Measurements from ENCODE around the gene PDIA5.
A peak's percentile ranks its signal among the peaks of the same experiment; 100 is the strongest.

The PDIA5 gene

DNA sequence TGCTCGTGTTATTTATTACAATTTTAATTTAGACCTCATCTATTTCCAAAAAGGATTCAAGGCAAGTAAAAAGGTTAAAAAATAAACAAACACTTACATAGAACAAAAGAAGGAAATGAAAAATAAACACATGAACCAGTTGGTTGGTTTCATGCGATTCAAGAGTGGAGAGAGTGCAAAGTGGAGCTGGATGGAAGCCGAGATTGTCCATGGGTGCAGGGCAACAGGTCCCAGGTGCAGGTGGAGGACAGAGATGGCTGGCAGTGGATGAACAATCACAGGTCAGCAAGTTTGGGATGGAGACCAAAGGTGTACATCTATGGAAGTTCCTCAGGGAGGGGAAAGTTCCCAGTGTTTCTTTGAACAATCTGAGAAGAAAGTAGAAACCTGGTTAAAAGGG lies 27.6 kb upstream of the PDIA5 start:
- DNase-seq (ENCODE audit: insufficient read length, low spot score), result no peak

DNA sequence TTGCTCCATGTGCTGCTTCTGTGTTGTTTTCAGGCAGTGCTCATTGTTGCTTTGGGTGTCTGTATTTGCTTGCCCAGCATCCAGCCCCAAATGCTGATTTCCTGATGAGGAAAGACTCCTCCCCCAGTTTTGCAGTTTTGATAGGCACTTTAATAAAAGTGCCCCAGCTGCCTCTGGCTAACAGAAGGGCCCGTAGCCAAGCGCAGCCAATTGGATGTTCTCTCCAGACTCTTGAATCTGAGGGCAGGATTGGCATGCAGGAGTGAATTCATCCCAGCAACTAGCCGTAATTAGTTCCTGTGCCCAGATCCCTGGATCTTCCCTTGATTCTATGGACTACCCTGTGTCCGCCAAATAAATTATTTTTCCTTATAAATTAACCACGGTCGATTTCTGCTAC lies 24.4 kb upstream of the PDIA5 start:
- no peak for DNase-seq (ENCODE audit: insufficient read length, low spot score)
- no peak for FAIRE-seq

More for the DNA sequence above, 27.6 kb upstream of the PDIA5 start:
- FAIRE-seq, result no peak

DNA sequence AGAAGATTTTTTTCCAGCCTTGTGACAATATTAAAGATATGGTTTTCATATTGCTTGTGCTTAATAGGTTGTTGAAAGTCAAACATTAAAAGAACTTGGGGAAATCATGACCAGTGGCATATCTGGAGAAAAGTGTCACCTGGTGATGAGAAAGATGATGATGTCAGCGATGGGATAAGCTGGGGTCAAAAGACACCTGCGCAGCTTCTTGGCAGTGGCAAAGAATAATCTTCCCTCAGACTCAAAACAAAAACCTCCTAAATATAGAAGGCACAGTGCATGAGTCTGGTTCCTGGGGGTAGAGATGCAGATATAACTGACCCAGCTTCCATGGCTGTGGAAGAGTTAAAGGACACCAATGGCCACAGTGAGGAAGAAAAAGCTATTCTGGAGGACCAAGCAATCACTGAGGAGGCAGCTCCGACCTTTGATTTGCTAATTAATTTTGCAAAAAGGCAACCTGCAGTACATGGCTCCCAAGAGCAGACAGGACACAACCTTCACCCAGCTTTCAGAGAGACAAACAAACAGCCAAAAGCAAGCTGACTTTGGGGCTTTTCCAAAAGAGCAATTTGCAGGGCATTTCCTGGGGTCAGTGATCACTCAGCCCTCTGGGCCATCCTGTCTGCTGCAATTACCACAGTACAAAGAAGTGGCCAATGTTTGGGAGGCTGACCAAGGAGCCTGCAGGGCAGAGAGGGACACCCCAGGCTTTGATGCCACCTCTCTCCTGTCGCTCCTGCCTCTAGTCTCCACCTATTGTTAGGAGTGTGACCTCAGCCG lies 21.7 kb upstream of the PDIA5 start:
- FAIRE-seq (no peak), DNase-seq (ENCODE audit: insufficient read length, low spot score) (no peak)

DNA sequence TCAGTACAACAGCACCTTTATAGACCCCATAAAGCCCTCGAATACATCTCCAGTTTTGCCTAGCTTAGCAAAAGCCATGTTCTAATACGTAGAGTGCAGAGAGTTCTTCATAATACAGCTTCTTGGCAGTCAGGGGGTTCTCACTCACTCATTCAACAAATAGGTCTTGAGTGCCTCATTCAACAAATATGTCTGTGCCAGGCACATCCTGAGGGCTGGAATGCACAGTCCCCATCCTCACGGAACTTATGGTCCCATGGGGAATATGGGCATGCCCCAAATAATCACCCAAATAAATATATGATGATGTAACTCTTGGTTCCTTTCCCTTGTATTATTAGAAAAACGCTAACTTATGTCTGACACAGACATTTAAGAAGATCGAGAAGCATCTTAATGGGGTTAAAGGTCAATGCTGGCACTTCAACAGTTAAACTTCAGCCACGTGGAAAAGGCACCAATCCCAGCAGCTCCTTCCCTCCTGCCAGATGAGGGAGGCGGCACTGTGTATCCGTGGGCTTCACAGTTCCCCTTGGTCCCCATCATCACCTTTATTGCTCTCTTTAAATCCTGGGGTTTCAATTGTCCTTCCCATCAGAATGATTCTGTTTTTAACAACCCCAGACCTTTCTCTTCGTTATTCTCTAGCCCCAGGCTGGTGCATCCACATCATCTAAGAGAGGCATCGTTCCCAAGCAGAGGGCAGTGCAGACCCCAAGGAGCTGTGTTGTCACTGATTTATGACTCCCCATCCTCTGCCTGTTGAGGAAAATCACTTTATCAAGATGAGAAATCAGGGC lies 20.4 kb upstream of the PDIA5 start:
- FAIRE-seq (no peak), DNase-seq (ENCODE audit: insufficient read length, low spot score) (no peak)

DNA sequence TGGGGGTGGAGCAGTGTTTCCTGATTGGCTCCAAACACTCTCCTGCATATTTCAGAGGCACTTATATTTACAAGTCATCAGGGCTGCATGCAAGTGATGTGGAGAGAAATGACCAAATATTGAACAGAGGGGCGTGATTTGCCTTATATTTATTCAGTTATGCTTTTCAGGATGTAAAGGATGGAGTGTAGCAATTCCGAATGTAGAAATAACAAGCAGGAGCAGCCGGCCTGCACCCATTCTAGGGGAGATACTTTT lies 19.8 kb upstream of the PDIA5 start:
- FAIRE-seq (no peak), DNase-seq (ENCODE audit: insufficient read length, low spot score) (no peak)

DNA sequence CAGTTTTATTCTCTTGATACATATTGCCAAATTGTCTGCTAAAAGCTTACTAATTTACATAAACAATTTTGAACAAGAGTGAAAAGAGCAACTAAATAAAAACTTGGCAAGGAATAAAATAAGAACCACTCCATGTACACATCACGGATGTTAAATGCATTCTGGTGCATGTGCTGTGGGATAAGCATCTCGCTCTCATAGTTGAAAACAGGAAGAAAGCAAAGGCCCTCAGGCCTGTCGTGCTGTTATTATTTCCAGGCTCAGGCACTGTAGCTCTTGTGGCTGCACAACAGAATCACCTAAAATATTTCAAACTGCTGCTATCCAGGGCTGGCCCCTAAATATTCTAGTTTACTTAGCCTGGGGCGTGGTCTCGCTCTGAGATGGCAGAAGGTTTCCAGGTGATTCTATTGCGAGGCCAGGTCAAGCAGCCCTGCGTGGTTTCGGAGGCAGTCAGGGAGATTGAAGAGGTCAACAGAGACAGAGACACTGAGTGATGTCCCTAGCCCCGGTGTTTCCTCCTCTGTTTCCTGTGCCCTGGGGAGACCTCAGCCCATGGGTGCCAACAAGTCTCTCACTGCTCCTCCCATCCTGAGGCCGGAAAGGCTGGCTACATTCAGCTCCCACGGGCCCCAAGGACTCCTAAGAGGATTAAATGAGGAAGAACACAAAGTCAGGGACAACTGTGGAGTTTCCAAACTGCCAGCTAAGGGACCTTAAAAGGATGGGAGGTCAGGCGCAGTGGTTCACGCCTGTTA lies 18.2 kb upstream of the PDIA5 start:
- no peak for DNase-seq (ENCODE audit: insufficient read length, low spot score)
- no peak for FAIRE-seq

DNA sequence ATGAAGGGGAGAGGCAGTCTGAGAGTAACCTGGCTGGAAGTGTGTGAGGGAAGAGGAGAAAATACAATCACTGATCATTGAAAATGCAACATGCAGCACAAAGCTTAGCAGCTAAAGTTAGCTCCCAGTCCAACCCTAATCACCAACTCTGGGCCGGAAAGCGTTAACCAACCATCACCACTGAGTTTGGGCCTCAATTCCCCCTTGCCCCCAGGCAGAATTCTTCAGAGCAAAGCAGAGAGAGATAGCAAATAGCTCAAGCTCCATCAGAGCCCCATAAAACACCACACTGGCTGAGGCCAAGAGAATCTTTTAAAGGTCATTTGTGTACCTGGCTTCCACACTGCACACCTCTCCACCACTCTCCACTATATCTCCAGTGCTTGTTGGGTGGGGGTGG lies 16.2 kb upstream of the PDIA5 start:
- no peak for DNase-seq (ENCODE audit: insufficient read length, low spot score)
- FAIRE-seq, result no peak

DNA sequence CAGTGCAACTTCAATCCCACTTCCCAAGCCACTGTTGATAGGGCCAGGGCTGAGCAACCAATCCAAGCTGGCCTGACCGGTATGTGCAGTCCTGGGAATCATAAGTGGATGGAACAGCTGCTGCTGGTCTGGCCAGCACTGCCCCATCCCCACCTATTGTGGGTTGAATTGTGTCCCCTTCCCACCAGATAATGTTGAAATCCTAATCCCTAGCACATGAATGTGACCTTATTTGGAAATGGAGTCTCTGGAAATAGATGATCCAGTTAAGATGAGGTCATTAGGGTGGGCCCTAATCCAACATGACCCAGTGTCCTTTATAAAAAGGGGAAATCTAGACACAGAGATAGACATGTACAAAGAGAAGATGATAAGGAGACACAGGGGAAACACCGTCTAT lies 13.7 kb upstream of the PDIA5 start:
- FAIRE-seq (no peak), DNase-seq (ENCODE audit: insufficient read length, low spot score) (no peak)

DNA sequence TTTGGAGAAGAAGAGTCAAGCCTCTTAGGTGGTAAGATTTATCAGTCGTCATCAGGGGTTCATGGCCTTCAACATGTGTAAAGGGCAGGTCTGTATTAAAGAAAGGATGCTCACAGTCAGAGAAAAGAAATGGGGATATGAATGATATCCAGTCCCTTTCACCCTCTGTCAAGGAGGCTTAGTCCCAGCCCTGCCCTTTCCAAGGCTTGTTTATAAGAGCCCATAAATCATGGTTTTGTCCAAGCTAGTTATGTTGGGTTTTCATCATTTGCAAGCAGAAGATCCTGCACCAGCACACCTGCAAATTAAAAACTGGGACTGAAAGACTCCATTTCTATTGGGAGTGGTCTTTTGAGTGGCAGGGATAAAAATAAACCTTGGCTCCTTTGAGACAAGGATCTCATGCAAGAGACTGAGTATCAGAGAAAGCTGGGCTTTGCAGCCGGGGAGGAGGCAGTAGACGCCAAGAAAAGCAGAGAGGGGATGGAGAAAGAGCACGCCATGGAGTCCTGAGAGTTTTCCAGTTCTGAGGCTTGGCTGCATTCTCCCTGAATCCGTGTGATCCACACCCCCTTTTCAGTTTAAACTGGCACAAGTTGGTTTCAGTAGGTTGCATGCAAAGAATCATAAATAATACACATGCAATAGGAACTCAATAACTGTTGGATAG lies 12.6 kb upstream of the PDIA5 start:
- FAIRE-seq (no peak), DNase-seq (ENCODE audit: insufficient read length, low spot score) (no peak)

DNA sequence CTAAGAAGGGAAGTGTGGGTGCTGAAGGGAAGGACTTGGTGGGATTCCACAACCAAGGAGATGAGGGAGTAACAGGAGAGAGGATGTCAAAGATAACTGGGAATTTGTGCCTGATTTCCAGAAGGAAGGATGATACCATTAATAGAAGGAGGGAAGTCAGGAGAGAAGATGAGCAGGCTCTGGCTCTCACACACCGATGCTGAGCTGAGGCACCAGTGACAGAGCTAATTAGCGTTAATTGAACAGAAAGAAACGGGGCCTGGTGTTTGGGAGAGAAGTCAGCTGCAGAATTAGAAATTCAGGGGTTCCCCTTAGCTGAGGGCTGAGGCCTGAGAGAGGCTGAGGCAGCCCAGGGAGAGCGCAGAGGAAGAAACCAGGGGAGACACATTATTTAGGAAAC lies 11.9 kb upstream of the PDIA5 start:
- DNase-seq (ENCODE audit: insufficient read length, low spot score) (no peak), FAIRE-seq (no peak)

DNA sequence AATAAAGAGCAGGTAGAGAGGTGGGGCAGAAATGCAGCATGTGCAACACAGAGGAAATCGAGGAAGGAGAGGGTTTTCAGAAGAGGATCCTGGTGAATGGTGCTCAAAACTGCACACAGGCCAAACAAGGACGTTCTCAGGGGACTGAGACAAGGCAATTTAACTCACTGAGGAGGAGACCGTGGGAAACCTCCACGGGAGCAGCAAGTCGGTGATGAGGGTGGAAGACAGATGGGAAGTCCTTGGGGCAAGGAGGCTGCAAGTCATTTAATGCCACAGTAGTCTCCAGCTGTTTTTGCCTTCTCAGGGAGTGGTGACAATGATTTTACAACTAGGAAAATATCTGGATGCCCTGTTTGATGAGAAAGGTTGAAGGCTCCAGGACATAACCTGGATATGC lies 11.5 kb upstream of the PDIA5 start:
- FAIRE-seq (no peak), DNase-seq (ENCODE audit: insufficient read length, low spot score) (no peak)

DNA sequence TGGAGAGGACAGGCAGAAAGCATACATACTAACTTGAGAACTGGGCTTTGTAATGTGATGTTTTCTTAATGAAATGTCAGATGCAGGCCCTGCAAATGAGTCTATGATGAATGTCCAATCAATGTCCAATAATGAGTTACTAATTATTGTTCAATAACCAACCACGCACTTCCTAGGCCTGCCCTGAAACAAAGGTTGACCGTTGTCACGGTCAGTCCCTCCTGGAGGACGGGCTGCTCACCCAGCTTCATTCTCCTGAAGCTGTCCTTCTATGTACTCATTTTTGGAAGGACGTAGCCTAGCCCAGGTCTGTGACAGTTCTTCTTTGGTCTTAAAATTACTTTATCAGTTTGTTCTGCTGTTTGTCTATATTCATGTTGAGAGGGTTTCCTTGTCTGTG lies 8.3 kb upstream of the PDIA5 start:
- no peak for DNase-seq (ENCODE audit: insufficient read length, low spot score)
- FAIRE-seq, result no peak

DNA sequence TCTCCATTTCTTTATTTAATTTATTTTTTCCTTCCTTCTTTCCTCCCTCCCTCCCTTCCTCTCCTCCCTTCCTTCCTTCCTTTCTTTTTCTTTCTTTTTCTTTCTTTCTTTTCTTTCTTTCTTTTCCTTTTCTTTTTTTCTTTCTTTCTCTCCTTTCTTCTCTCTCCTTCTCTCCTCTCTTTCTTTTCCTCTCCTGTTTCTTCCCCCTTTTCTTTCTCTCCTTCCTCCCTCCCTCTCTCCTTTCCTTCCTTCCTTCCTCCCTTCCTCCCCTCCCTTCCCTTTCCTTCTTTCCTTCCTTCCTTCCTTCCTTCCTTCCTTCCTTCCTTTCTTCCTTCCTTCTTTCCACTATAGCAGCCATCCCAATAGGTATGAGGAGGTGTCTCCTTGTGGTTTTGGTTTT lies 6.8 kb upstream of the PDIA5 start:
- no peak for DNase-seq (ENCODE audit: insufficient read length, low spot score)
- FAIRE-seq, result no peak

DNA sequence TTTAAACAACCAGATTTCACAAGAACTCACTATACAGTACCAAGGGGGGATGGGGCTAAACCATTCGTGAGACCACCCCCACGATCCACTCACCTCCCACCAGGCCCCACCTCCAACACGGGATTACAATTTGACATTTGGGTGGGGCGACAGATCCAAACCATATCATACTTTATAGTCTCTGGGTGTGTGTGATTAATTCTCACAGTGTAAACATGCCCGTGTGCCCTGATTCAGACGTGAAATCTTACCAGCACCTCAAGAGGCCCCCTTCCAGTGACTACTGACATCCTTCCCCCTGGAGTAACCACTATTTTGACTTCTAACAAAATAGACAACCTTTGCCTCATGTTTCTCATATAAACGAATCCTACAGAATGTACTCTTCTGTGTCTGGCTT lies 5.0 kb upstream of the PDIA5 start:
- DNase-seq (ENCODE audit: insufficient read length, low spot score) (no peak), FAIRE-seq (no peak)

DNA sequence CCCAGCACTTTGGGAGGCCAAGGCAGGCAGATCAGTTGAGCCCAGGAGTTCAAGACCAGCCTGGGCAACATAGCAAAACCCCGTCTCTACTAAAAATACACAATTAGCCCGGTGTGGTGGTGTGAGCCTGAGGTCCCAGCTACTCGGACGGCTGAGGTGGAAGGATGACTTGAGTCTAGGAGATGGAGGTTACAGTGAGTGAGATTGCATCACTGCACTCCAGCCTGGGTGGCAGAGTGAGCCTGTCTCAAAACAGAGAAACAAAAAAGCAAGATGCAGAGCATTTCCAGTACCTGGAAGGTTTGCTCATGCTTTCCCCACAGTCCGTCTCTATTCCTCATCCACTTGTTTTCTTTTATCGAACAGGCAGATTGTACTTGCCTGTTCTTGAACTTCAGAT lies 3.8 kb upstream of the PDIA5 start:
- FAIRE-seq, result no peak
- no peak for DNase-seq (ENCODE audit: insufficient read length, low spot score)

DNA sequence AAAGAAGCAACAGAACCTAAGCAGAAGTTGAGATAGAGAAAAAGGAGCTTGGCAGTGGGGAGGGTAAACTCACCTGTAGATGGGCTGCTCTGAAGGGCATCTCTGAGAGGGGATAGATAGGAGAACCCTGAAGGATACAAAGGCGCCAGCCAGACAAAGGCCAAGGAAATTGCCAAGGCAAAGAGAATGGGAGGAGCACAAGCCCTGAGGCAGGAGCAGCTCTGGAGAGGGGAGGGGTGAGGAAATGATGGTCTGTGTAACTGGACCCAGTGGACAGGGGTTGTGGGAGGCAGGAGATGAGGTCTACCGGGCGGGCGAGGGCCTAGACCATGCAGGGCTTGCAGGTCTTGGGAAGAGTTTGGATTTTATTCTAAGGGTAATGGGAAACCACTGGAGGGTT lies 2.3 kb upstream of the PDIA5 start:
- DNase-seq (ENCODE audit: insufficient read length, low spot score) (no peak), FAIRE-seq (no peak)

DNA sequence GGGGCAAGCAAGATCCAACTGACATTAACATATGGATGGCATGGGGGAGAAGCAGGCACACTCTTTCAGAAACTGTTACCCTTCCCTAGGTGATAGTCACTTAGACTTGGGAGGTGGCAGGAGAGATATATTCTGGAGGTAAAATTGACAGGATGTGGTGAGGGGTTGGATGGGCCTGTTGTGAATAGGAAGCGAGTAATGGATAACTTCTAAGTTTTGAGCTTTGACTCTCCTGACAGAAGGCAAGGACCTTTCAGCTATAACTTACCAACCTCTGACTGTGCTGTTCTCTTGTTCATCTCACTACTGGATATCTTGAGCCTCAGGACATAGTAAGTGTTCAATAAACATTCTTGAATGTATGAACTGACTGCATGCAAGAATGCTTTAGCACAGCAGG lies 1.9 kb upstream of the PDIA5 start:
- no peak for DNase-seq (ENCODE audit: insufficient read length, low spot score)
- no peak for FAIRE-seq

DNA sequence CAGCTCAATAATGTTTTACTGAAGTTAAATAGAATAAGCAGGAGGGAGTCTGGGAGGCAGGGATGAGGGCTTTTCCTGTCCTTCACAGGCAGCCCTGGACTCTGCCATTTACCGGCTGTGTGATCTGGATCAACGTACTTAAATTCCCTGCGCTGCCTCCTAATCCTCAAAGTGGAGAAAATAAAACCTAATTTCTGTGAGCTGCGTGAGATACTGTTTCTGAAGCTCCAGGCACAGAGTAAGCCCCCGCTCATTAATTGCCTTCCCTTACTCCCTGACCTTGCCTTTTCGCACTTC lies 278 bp upstream of the PDIA5 start:
- FAIRE-seq, result no peak
- no peak for DNase-seq (ENCODE audit: insufficient read length, low spot score)

DNA sequence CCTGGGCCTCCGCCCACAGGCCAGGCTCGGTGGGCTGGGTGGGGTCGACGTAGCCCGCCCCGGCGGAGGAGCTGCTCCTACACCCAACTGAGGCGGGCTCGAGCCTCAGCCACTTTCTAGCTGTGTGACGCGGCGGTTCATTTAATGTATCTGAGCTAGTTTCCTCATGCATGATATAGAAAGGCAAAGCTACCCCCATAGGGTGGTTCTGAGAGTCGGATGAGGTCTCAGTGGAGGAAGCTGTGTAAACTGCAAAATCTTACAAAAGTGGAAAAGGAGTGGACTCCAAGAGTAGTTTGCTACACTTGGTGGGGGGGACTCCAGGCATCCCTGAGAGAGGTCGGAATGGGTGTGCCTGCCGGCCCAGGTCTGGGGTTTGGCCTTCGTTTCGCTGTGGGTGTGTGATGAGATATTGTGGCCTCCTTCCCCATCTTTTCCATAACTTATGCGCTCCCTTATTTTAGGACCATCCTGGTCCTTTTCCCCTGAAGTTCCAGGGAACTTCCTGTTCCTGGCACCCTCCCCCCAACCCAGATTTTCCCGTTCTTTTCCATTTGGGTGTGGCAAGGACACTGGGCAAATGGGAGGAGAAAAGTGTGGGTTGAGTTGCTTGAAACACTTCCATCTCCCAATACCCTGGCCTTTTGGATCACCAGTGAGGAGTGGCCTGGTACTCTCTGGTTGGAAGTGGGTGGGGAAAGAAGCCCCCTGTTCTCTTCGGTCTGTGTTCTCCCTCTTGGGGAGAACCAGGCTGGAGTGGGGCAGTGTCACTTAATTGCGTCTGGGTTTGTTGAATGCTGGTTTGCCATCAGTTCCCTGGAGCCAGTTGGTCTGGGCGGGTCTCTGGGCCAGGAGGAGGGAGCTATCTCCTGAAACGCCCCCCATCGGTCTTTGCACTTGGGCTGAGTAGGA lies 1.1 kb downstream of the PDIA5 start:
- no peak for DNase-seq (ENCODE audit: insufficient read length, low spot score)
- FAIRE-seq, result peak; percentile 71

DNA sequence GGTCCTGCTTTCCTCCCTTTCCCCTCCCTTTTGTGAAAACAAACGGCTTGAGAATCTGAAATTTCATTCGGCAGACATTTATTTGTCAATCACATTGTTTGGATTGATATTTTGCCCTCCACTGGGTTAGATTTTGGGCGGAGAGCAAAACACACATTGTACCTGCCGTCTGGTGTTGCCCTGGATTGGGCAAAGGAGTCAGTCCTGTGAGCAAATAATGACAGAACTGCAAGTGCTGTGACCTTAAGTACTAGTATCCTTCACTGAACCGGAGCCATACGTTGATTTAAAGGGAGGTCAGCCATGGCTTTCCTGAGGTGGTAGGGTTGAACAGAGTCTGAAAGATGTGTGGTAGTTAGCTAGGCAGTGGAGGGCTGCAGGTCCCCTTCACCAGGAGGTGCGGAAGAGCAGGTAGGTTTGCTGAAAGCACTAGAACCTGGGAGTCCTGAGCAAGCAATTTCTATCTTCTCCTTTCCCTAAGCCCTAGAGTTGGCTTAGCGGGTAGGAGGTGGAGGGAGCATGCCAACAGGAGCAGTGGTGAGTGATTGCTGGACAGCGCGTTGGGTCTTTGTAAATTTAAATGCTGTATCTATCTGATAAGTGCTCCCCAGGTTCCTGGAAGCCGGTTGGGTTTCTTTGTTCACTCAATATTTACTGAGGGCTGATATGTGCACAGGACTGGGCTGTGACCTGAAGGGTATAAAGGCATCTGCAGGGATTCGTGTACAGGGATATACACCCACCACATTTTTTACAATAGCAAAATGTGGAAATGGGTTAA lies 2.0 kb downstream of the PDIA5 start:
- DNase-seq (ENCODE audit: insufficient read length, low spot score) (no peak), FAIRE-seq (no peak)
